Measurements from ENCODE around the gene EPHB1.
"Not testable (repeated sequence)": the region's sequence is repeated elsewhere in the genome, so short reads cannot be mapped to it uniquely, and the experiment has no call there.

EPHB1 gene

GRCh38 chr3:135109681-135110080 lies 314.6 kb downstream of the EPHB1 start:
- TF ChIP-seq CTCF (IDR thresholded peaks at IDR 0.05; ENCODE audit: extremely low read depth, missing control alignments): no peak
- DNase-seq (ENCODE audit: low spot score): no peak

- not testable (repeated sequence) for DNase-seq (ENCODE audit: low spot score)
Measured at GRCh38 chr3:135114551-135114950, 319.5 kb downstream of the EPHB1 start.

- no peak for DNase-seq (ENCODE audit: low spot score)
- TF ChIP-seq CTCF (IDR thresholded peaks at IDR 0.05; ENCODE audit: extremely low read depth, missing control alignments): no peak
Measured at GRCh38 chr3:135117977-135118376, 322.9 kb downstream of the EPHB1 start.

- no peak for DNase-seq (ENCODE audit: low spot score)
- no peak for TF ChIP-seq CTCF (IDR thresholded peaks at IDR 0.05; ENCODE audit: extremely low read depth, missing control alignments)
Measured at GRCh38 chr3:135118792-135119191, 323.7 kb downstream of the EPHB1 start.

GRCh38 chr3:135125171-135125801 lies 330.2 kb downstream of the EPHB1 start:
- DNase-seq (ENCODE audit: low spot score): peak; percentile 34
- TF ChIP-seq CTCF (IDR thresholded peaks at IDR 0.05; ENCODE audit: extremely low read depth, missing control alignments): no peak

GRCh38 chr3:135127946-135128470 lies 332.9 kb downstream of the EPHB1 start:
- no peak for TF ChIP-seq CTCF (IDR thresholded peaks at IDR 0.05; ENCODE audit: extremely low read depth, missing control alignments)
- DNase-seq (ENCODE audit: low spot score): no peak

GRCh38 chr3:135128818-135129217 lies 333.8 kb downstream of the EPHB1 start:
- TF ChIP-seq CTCF (IDR thresholded peaks at IDR 0.05; ENCODE audit: extremely low read depth, missing control alignments): no peak
- no peak for DNase-seq (ENCODE audit: low spot score)

GRCh38 chr3:135131290-135131689 lies 336.2 kb downstream of the EPHB1 start:
- no peak for DNase-seq (ENCODE audit: low spot score)
- TF ChIP-seq CTCF (IDR thresholded peaks at IDR 0.05; ENCODE audit: extremely low read depth, missing control alignments): no peak

All from GM20000 (cell line).